ENCODE data around the gene LENG9. TPM values are rescaled to one million over a fixed set of nuclear protein-coding genes. Genes with fewer than 3 reads are reported as not detected.

Gene LENG9
- total RNA-seq, 2 donors from 2014 or later, result 2.5 to 3.5 TPM

GRCh38 chr19:54452626-54453025 lies 11.0 kb downstream of the LENG9 start:
- TF ChIP-seq CTCF (conservative IDR thresholded peaks at IDR 0.05), result no peak
- H3K27ac ChIP-seq (ENCODE audit: low read depth, low read length), result no peak overlapping the region
- Mint-ChIP-seq H3K36me3 (ENCODE audit: low read depth) (peaks cover 58% of the 10 kb centered on the region), H3K27ac (no peak overlapping the region), H3K4me1 (peaks cover 25% of the 10 kb centered on the region), H3K4me3 (no peak overlapping the region), H3K27me3 (ENCODE audit: insufficient read depth) (no peaks in the 10 kb centered on the region), H3K9me3 (no peaks in the 10 kb centered on the region)
- no peaks in the 10 kb centered on the region for H3K9me3 ChIP-seq (ENCODE audit: control insufficient read depth, low read length)
- no peak overlapping the region for H3K4me3 ChIP-seq (ENCODE audit: low read length)
- H3K9ac ChIP-seq (ENCODE audit: extremely low read depth, low read length, poor library complexity, severe bottlenecking), result no peak overlapping the region
- DNase-seq, result no peak
- peaks cover 9% of the 10 kb centered on the region for H3K4me1 ChIP-seq (ENCODE audit: control insufficient read depth, insufficient read depth, low read length)
- no peaks in the 10 kb centered on the region for H3K27me3 ChIP-seq (ENCODE audit: control insufficient read depth, insufficient read depth, low read length, poor library complexity, severe bottlenecking)
- H3K36me3 ChIP-seq (ENCODE audit: control insufficient read depth, insufficient read depth, low read length), result peaks cover 56% of the 10 kb centered on the region
- 92 to 99% methylated on average over 9 to 11 of the region's 11 CpGs for WGBS, 2 experiments (ENCODE audit: insufficient coverage in 1 of 2, insufficient read length in 1 of 2)

- Histone ChIP-seq H3K27me3 (ENCODE audit: control insufficient read depth, insufficient read depth, low read length, poor library complexity, severe bottlenecking) (no peaks in the 10 kb centered on the region), H3K4me3 (ENCODE audit: low read length) (no peak overlapping the region), H3K27ac (ENCODE audit: low read depth, low read length) (no peak overlapping the region), H3K36me3 (ENCODE audit: control insufficient read depth, insufficient read depth, low read length) (peaks cover 53% of the 10 kb centered on the region), H3K9ac (ENCODE audit: extremely low read depth, low read length, poor library complexity, severe bottlenecking) (no peak overlapping the region), H3K4me1 (ENCODE audit: control insufficient read depth, insufficient read depth, low read length) (peaks cover 9% of the 10 kb centered on the region), H3K9me3 (ENCODE audit: control insufficient read depth, low read length) (no peaks in the 10 kb centered on the region)
- no peak for TF ChIP-seq CTCF (conservative IDR thresholded peaks at IDR 0.05)
- no peaks in the 10 kb centered on the region for H3K27me3 Mint-ChIP-seq (ENCODE audit: insufficient read depth)
- peak; percentile 32 for DNase-seq
- H3K27ac Mint-ChIP-seq, result peak overlapping the region; percentile 87
- H3K36me3 Mint-ChIP-seq (ENCODE audit: low read depth), result peaks cover 54% of the 10 kb centered on the region
- 96 to 99% methylated on average over 11 of the region's 11 CpGs for WGBS, 2 experiments (ENCODE audit: insufficient coverage in 1 of 2, insufficient read length in 1 of 2)
- H3K4me3 Mint-ChIP-seq, result peak overlapping the region; percentile 97
- no peaks in the 10 kb centered on the region for H3K9me3 Mint-ChIP-seq
- H3K4me1 Mint-ChIP-seq, result peaks cover 28% of the 10 kb centered on the region
Measured at GRCh38 chr19:54451997-54452396, 11.6 kb downstream of the LENG9 start.

GRCh38 chr19:54451331-54451871 lies 12.2 kb downstream of the LENG9 start:
- DNase-seq, result peak; percentile 36
- H3K4me1 Mint-ChIP-seq, result peaks cover 29% of the 10 kb centered on the region
- H3K27me3 Mint-ChIP-seq (ENCODE audit: insufficient read depth), result no peaks in the 10 kb centered on the region
- Histone ChIP-seq H3K9me3 (ENCODE audit: control insufficient read depth, low read length) (no peaks in the 10 kb centered on the region), H3K27ac (ENCODE audit: low read depth, low read length) (no peak overlapping the region), H3K9ac (ENCODE audit: extremely low read depth, low read length, poor library complexity, severe bottlenecking) (peak overlapping the region; percentile 4), H3K27me3 (ENCODE audit: control insufficient read depth, insufficient read depth, low read length, poor library complexity, severe bottlenecking) (no peaks in the 10 kb centered on the region), H3K36me3 (ENCODE audit: control insufficient read depth, insufficient read depth, low read length) (peaks cover 50% of the 10 kb centered on the region), H3K4me1 (ENCODE audit: control insufficient read depth, insufficient read depth, low read length) (peaks cover 9% of the 10 kb centered on the region), H3K4me3 (ENCODE audit: low read length) (peak overlapping the region; percentile 97)
- TF ChIP-seq CTCF (conservative IDR thresholded peaks at IDR 0.05), result no peak
- WGBS, 2 experiments (ENCODE audit: insufficient coverage in 1 of 2, insufficient read length in 1 of 2), result 86 to 94% methylated on average over 2 to 9 of the region's 9 CpGs
- H3K36me3 Mint-ChIP-seq (ENCODE audit: low read depth), result peaks cover 52% of the 10 kb centered on the region
- H3K4me3 Mint-ChIP-seq, result peak overlapping the region; percentile 97
- H3K27ac Mint-ChIP-seq, result peak overlapping the region; percentile 87
- H3K9me3 Mint-ChIP-seq, result no peaks in the 10 kb centered on the region
